ENCODE results near the gene POU6F2. TPM values are rescaled to one million over a fixed set of nuclear protein-coding genes. Genes with fewer than 3 reads are reported as not detected.
"Not testable (repeated sequence)": the region's sequence is repeated elsewhere in the genome, so short reads cannot be mapped to it uniquely, and the experiment has no call there.

POU6F2 gene
- total RNA-seq, 1 donor from 2014 or later: not detected

- DNase-seq (ENCODE audit: low read depth, low spot score): no peak
These were observed 323.8 kb downstream of the POU6F2 start for GRCh38 chr7:39301543-39301942.

GRCh38 chr7:39304178-39304577 lies 326.5 kb downstream of the POU6F2 start:
- no peak for DNase-seq (ENCODE audit: low read depth, low spot score)

- no peak for DNase-seq (ENCODE audit: low read depth, low spot score)
These were observed 327.1 kb downstream of the POU6F2 start for GRCh38 chr7:39304668-39305405.

GRCh38 chr7:39306016-39306570 lies 328.4 kb downstream of the POU6F2 start:
- no peak for DNase-seq (ENCODE audit: low read depth, low spot score)

GRCh38 chr7:39310699-39311098 lies 333.0 kb downstream of the POU6F2 start:
- DNase-seq (ENCODE audit: low read depth, low spot score): no peak

GRCh38 chr7:39312254-39312989 lies 334.7 kb downstream of the POU6F2 start:
- no peak for DNase-seq (ENCODE audit: low read depth, low spot score)

- DNase-seq (ENCODE audit: low read depth, low spot score): no peak
These were observed 335.7 kb downstream of the POU6F2 start for GRCh38 chr7:39313376-39313775.

- no peak for DNase-seq (ENCODE audit: low read depth, low spot score)
These were observed 336.3 kb downstream of the POU6F2 start for GRCh38 chr7:39313974-39314373.

GRCh38 chr7:39317107-39317506 lies 339.4 kb downstream of the POU6F2 start:
- no peak for DNase-seq (ENCODE audit: low read depth, low spot score)

GRCh38 chr7:39317896-39318295 lies 340.2 kb downstream of the POU6F2 start:
- DNase-seq (ENCODE audit: low read depth, low spot score): no peak

- no peak for DNase-seq (ENCODE audit: low read depth, low spot score)
These were observed 343.5 kb downstream of the POU6F2 start for GRCh38 chr7:39321245-39321644.

GRCh38 chr7:39321909-39322498 lies 344.3 kb downstream of the POU6F2 start:
- DNase-seq (ENCODE audit: low read depth, low spot score): no peak

GRCh38 chr7:39324139-39324760 lies 346.5 kb downstream of the POU6F2 start:
- DNase-seq (ENCODE audit: low read depth, low spot score): no peak

GRCh38 chr7:39331607-39332006 lies 353.9 kb downstream of the POU6F2 start:
- not testable (repeated sequence) for DNase-seq (ENCODE audit: low read depth, low spot score)

- DNase-seq (ENCODE audit: low read depth, low spot score): no peak
These were observed 354.4 kb downstream of the POU6F2 start for GRCh38 chr7:39332142-39332541.

GRCh38 chr7:39333701-39334100 lies 356.0 kb downstream of the POU6F2 start:
- DNase-seq (ENCODE audit: low read depth, low spot score): no peak

- no peak for DNase-seq (ENCODE audit: low read depth, low spot score)
These were observed 358.7 kb downstream of the POU6F2 start for GRCh38 chr7:39336442-39336841.

- DNase-seq (ENCODE audit: low read depth, low spot score): no peak
These were observed 361.0 kb downstream of the POU6F2 start for GRCh38 chr7:39338716-39339115.

GRCh38 chr7:39339591-39339990 lies 361.9 kb downstream of the POU6F2 start:
- DNase-seq (ENCODE audit: low read depth, low spot score): no peak

- DNase-seq (ENCODE audit: low read depth, low spot score): no peak
These were observed 363.4 kb downstream of the POU6F2 start for GRCh38 chr7:39341083-39341482.

GRCh38 chr7:39342763-39343162 lies 365.1 kb downstream of the POU6F2 start:
- DNase-seq (ENCODE audit: low read depth, low spot score): no peak

All from pulmonary artery endothelial cell (primary cell).